ENCODE measurements around the gene TOGARAM2. TPM values are rescaled to one million over a fixed set of nuclear protein-coding genes. Genes with fewer than 3 reads are reported as not detected.
A peak's percentile ranks its signal among the peaks of the same experiment; 100 is the strongest.

TOGARAM2 gene
- total RNA-seq, 5 donors from 2014 or later (not counting 1 experiment from before 2014, with no cell fraction given): 1.7 to 5.2 (median 2.7) TPM

DNA sequence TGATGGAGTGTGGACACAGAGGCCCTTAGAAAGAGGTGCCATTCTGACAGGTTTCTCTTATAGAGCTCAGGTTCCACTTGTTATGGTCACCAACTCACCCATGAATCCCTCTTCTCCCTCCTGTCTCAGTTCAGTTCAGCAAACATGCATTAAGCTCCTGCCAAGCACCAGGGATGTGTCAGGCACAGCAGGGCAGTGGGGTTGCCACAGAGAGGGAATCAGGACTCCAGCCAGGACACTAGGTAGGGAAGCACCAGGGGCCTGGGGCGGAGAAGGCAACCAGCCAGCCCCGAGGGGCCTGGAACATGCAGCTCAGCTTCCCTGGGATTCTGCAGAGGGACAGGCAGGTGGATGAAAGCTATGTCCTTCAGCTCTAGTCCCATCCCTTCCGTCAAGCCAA, 44.6 kb downstream of the TOGARAM2 start:
- Mint-ChIP-seq H3K36me3 (peaks cover 6% of the 10 kb centered on the region), H3K4me1 (no peaks in the 10 kb centered on the region), H3K27ac (no peak overlapping the region), H3K4me3 (no peak overlapping the region), H3K27me3 (no peaks in the 10 kb centered on the region), H3K9me3 (no peaks in the 10 kb centered on the region)
- ChIA-PET CTCF (interaction anchor here in 1 of 2 donors (0.5 kb wide), 1 partner anchor 187 kb away, joined by 8 read pairs; no protein-coding TSS in a partner anchor), POLR2A (no interaction called here)
- 100% methylated on average over 2 of the region's 3 CpGs for WGBS (ENCODE audit: insufficient coverage)
- Histone ChIP-seq H3K27ac (ENCODE audit: low read length) (no peak overlapping the region), H3K4me1 (ENCODE audit: control insufficient read depth in 1 of 2, extremely low read depth in 1 of 2, insufficient read depth in 2 of 2, low read length in 2 of 2) (no peaks in the 10 kb centered on the region), H3K9me3 (no peaks in the 10 kb centered on the region), H3K4me3 (ENCODE audit: control insufficient read depth in 1 of 2, extremely low read depth in 1 of 2, low read length in 1 of 2) (no peak overlapping the region), H3K36me3 (ENCODE audit: control insufficient read depth in 2 of 2, extremely low read depth in 1 of 2, insufficient read depth in 1 of 2, low read length in 1 of 2) (peaks cover 0 to 3% of the 10 kb centered on the region in 2 donors), H3K27me3 (replicated peaks in 1 of 2; ENCODE audit: control insufficient read depth in 2 of 2, extremely low read depth in 1 of 2, insufficient read depth in 2 of 2, low read length in 1 of 2) (no peaks in the 10 kb centered on the region)
- ATAC-seq (replicated peaks in 1 of 4) (no peak), DNase-seq (no peak)

- H3K4me3 ChIP-seq (ENCODE audit: control insufficient read depth in 1 of 2, extremely low read depth in 1 of 2, low read length in 1 of 2): no peak overlapping the region
- no peaks in the 10 kb centered on the region for H3K27me3 ChIP-seq (replicated peaks in 1 of 2; ENCODE audit: control insufficient read depth in 2 of 2, extremely low read depth in 1 of 2, insufficient read depth in 2 of 2, low read length in 1 of 2)
- H3K27ac Mint-ChIP-seq: no peak overlapping the region
- H3K9me3 Mint-ChIP-seq: no peaks in the 10 kb centered on the region
- POLR2A ChIA-PET: no interaction called here
- no peaks in the 10 kb centered on the region for H3K9me3 ChIP-seq
- peaks cover 11 to 16% (median 15%) of the 10 kb centered on the region in 3 donors for H3K4me1 Mint-ChIP-seq
- H3K36me3 ChIP-seq (ENCODE audit: control insufficient read depth in 2 of 2, extremely low read depth in 1 of 2, insufficient read depth in 1 of 2, low read length in 1 of 2): peaks cover 0 to 3% of the 10 kb centered on the region in 2 donors
- H3K36me3 Mint-ChIP-seq: peaks cover 6% of the 10 kb centered on the region
- H3K27ac ChIP-seq (ENCODE audit: low read length): no peak overlapping the region
- no peak for ATAC-seq (replicated peaks in 1 of 4)
- H3K4me3 Mint-ChIP-seq: no peak overlapping the region
- peaks cover 0 to 23% of the 10 kb centered on the region in 2 experiments for H3K4me1 ChIP-seq (ENCODE audit: control insufficient read depth in 1 of 2, extremely low read depth in 1 of 2, insufficient read depth in 2 of 2, low read length in 2 of 2)
- no peaks in the 10 kb centered on the region for H3K27me3 Mint-ChIP-seq
- DNase-seq: no peak
- CTCF ChIA-PET: no interaction called here
Observed at GRCh38 chr2:29031046-29031445, 49.9 kb downstream of the TOGARAM2 start.

DNA sequence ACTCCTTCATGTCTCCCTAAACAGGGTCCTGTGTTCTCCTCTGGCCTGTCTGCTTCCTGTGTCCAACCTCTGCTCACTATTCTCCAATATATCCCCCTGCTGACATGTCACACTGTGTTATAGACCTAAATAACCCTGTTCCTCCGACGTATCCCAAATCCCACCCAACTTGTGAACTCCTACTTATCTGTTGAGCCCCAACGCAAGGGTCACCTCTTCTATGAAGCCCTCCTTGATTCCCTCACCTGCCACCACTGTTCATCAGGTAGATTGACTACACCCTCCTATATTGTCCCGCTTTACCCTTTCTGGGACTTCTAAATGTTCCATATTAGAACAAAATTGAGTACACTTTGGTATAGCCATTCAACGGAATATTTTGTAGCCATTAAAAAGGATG, 51.1 kb downstream of the TOGARAM2 start:
- no peak for ATAC-seq (replicated peaks in 1 of 4)
- Histone ChIP-seq H3K36me3 (ENCODE audit: control insufficient read depth in 2 of 2, extremely low read depth in 1 of 2, insufficient read depth in 1 of 2, low read length in 1 of 2) (peaks cover 0 to 6% of the 10 kb centered on the region in 2 donors), H3K4me1 (ENCODE audit: control insufficient read depth in 1 of 2, extremely low read depth in 1 of 2, insufficient read depth in 2 of 2, low read length in 2 of 2) (peaks cover 0 to 23% of the 10 kb centered on the region in 2 experiments), H3K4me3 (ENCODE audit: control insufficient read depth in 1 of 2, extremely low read depth in 1 of 2, low read length in 1 of 2) (no peak overlapping the region), H3K9me3 (no peaks in the 10 kb centered on the region), H3K27ac (ENCODE audit: low read length) (no peak overlapping the region), H3K27me3 (replicated peaks in 1 of 2; ENCODE audit: control insufficient read depth in 2 of 2, extremely low read depth in 1 of 2, insufficient read depth in 2 of 2, low read length in 1 of 2) (no peaks in the 10 kb centered on the region)
- Mint-ChIP-seq H3K9me3 (no peaks in the 10 kb centered on the region), H3K36me3 (peaks cover 6% of the 10 kb centered on the region), H3K27ac (no peak overlapping the region), H3K4me3 (no peak overlapping the region), H3K4me1 (peaks cover 11 to 18% (median 16%) of the 10 kb centered on the region in 3 donors), H3K27me3 (no peaks in the 10 kb centered on the region)
- ChIA-PET CTCF (no interaction called here), POLR2A (no interaction called here)
- 97% methylated on average over 3 of the region's 5 CpGs for WGBS (ENCODE audit: insufficient coverage)
- no peak for DNase-seq

DNA sequence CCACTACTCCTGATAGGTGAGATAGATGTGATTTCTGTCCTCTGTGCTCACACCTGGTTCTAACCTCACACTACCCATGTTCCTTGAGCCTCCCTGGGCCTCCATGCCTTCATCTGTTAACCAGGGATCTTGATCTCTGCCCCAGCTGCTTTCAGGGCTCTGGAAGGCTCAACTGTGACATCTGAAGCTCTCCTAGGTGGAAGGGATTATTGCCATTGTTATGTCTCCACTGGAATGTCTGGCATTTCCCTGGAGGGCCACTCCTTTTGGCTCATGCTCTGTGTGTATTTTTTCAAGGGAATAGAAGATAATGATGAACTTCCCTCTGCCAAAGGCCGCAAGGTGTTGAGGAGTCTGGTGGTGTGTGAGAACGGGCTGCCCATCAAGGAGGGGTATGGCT, 52.1 kb downstream of the TOGARAM2 start:
- no peaks in the 10 kb centered on the region for H3K27me3 Mint-ChIP-seq
- DNase-seq (no peak), ATAC-seq (replicated peaks in 1 of 4) (no peak)
- H3K4me3 ChIP-seq (ENCODE audit: control insufficient read depth in 1 of 2, extremely low read depth in 1 of 2, low read length in 1 of 2): no peak overlapping the region
- peaks cover 11 to 18% (median 16%) of the 10 kb centered on the region in 3 donors for H3K4me1 Mint-ChIP-seq
- no peaks in the 10 kb centered on the region for H3K9me3 Mint-ChIP-seq
- CTCF ChIA-PET: interaction anchor here in 1 of 2 donors (1.5 kb wide), 1 partner anchor 18 kb away, joined by 3 read pairs; no protein-coding TSS in a partner anchor
- no peaks in the 10 kb centered on the region for H3K27me3 ChIP-seq (replicated peaks in 1 of 2; ENCODE audit: control insufficient read depth in 2 of 2, extremely low read depth in 1 of 2, insufficient read depth in 2 of 2, low read length in 1 of 2)
- no peak overlapping the region for H3K27ac Mint-ChIP-seq
- peaks cover 0 to 3% of the 10 kb centered on the region in 2 donors for H3K36me3 ChIP-seq (ENCODE audit: control insufficient read depth in 2 of 2, extremely low read depth in 1 of 2, insufficient read depth in 1 of 2, low read length in 1 of 2)
- 90% methylated on average over 2 of the region's 2 CpGs for WGBS (ENCODE audit: insufficient coverage)
- H3K27ac ChIP-seq (ENCODE audit: low read length): no peak overlapping the region
- no peaks in the 10 kb centered on the region for H3K9me3 ChIP-seq
- no peak overlapping the region for H3K4me3 Mint-ChIP-seq
- peaks cover 7% of the 10 kb centered on the region for H3K36me3 Mint-ChIP-seq
- POLR2A ChIA-PET: no interaction called here
- H3K4me1 ChIP-seq (ENCODE audit: control insufficient read depth in 1 of 2, extremely low read depth in 1 of 2, insufficient read depth in 2 of 2, low read length in 2 of 2): peaks cover 0 to 23% of the 10 kb centered on the region in 2 experiments

GRCh38 chr2:29033656-29034055, 52.6 kb downstream of the TOGARAM2 start:
- CTCF ChIA-PET: interaction anchor here in 1 of 2 donors (1.5 kb wide), 1 partner anchor 19 kb away, joined by 3 read pairs; no protein-coding TSS in a partner anchor
- WGBS (ENCODE audit: insufficient coverage): 91% methylated on average over 6 of the region's 6 CpGs

GRCh38 chr2:29035016-29035745, 54.1 kb downstream of the TOGARAM2 start:
- ChIA-PET POLR2A (no interaction called here), CTCF (interaction anchor here in 1 of 2 donors (1.3 kb wide), 1 partner anchor 20 kb away, joined by 4 read pairs; no protein-coding TSS in a partner anchor)
- Mint-ChIP-seq H3K27ac (no peak overlapping the region), H3K27me3 (no peaks in the 10 kb centered on the region), H3K9me3 (no peaks in the 10 kb centered on the region), H3K4me1 (peaks cover 11 to 18% (median 16%) of the 10 kb centered on the region in 3 donors), H3K36me3 (peaks cover 7% of the 10 kb centered on the region), H3K4me3 (no peak overlapping the region)
- Histone ChIP-seq H3K9me3 (no peaks in the 10 kb centered on the region), H3K27me3 (replicated peaks in 1 of 2; ENCODE audit: control insufficient read depth in 2 of 2, extremely low read depth in 1 of 2, insufficient read depth in 2 of 2, low read length in 1 of 2) (no peaks in the 10 kb centered on the region), H3K36me3 (ENCODE audit: control insufficient read depth in 2 of 2, extremely low read depth in 1 of 2, insufficient read depth in 1 of 2, low read length in 1 of 2) (peaks cover 0 to 2% of the 10 kb centered on the region in 2 donors), H3K27ac (ENCODE audit: low read length) (no peak overlapping the region), H3K4me1 (ENCODE audit: control insufficient read depth in 1 of 2, extremely low read depth in 1 of 2, insufficient read depth in 2 of 2, low read length in 2 of 2) (peaks cover 0 to 23% of the 10 kb centered on the region in 2 experiments), H3K4me3 (ENCODE audit: control insufficient read depth in 1 of 2, extremely low read depth in 1 of 2, low read length in 1 of 2) (no peak overlapping the region)
- WGBS (ENCODE audit: insufficient coverage): 90% methylated on average over 13 of the region's 17 CpGs
- no peak for ATAC-seq (replicated peaks in 1 of 4)
- DNase-seq: no peak

More at GRCh38 chr2:29033656-29034055, 52.6 kb downstream of the TOGARAM2 start:
- Mint-ChIP-seq H3K4me1 (peaks cover 11 to 18% (median 16%) of the 10 kb centered on the region in 3 donors), H3K27ac (peak overlapping the region in 1 of 2 donors; percentile 23), H3K9me3 (no peaks in the 10 kb centered on the region), H3K36me3 (peaks cover 7% of the 10 kb centered on the region), H3K27me3 (no peaks in the 10 kb centered on the region), H3K4me3 (no peak overlapping the region)
- Histone ChIP-seq H3K27ac (ENCODE audit: low read length) (no peak overlapping the region), H3K4me3 (ENCODE audit: control insufficient read depth in 1 of 2, extremely low read depth in 1 of 2, low read length in 1 of 2) (no peak overlapping the region), H3K27me3 (replicated peaks in 1 of 2; ENCODE audit: control insufficient read depth in 2 of 2, extremely low read depth in 1 of 2, insufficient read depth in 2 of 2, low read length in 1 of 2) (no peaks in the 10 kb centered on the region), H3K36me3 (ENCODE audit: control insufficient read depth in 2 of 2, extremely low read depth in 1 of 2, insufficient read depth in 1 of 2, low read length in 1 of 2) (peaks cover 0 to 2% of the 10 kb centered on the region in 2 donors), H3K4me1 (ENCODE audit: control insufficient read depth in 1 of 2, extremely low read depth in 1 of 2, insufficient read depth in 2 of 2, low read length in 2 of 2) (peaks cover 0 to 23% of the 10 kb centered on the region in 2 experiments), H3K9me3 (no peaks in the 10 kb centered on the region)
- POLR2A ChIA-PET: no interaction called here
- ATAC-seq (replicated peaks in 1 of 4) (no peak), DNase-seq (no peak)
